PC-3 (cell line): ENCODE data around the gene TPM4. TPM values are rescaled to one million over a fixed set of nuclear protein-coding genes. Genes with fewer than 3 reads are reported as not detected.

Source experiments
- ATAC-seq: fragments of 200-7000 bp; cut with Tn5 transposase; 2 replicates; pipeline ENCODE4 v1.9.1; 2020; ENCODE audit warnings: mild to moderate bottlenecking, moderate library complexity
- BruUV-seq: library from RNA; stranded (reverse); fragments of 400-500 nt; replicated peaks from 2 replicates; lab custom pipeline; 2021; lab: Mats Ljungman, UMichigan
- CTCF ChIA-PET: fragments of 300-600 bp; sonication (Branson Sonifier 250); formaldehyde crosslinking; loops from one replicate; lab custom pipeline; 2022; ENCODE audit warnings: antibody characterized with exemption; lab: Charles Lee
- POLR2A ChIA-PET: fragments of 300-600 bp; sonication (Branson Sonifier 250); formaldehyde crosslinking; loops from one replicate; lab custom pipeline; 2022; ENCODE audit warnings: antibody characterized with exemption; ENCODE audit not compliant: unreplicated experiment; lab: Charles Lee
- DNase-seq: peaks from one replicate; pipeline ENCODE4 v3.0.0-alpha.2; 2015
- H2AFZ ChIP-seq: fragments of 300-600 bp; sonication (generic); 2 replicates; pipeline ENCODE4 v1.6.0; 2016; ENCODE audit warnings: antibody characterized with exemption, low read length
- H3F3A ChIP-seq: fragments of 300-600 bp; sonication (generic); one replicate; pipeline ENCODE4 v1.6.0; 2017; ENCODE audit warnings: antibody characterized with exemption, low read length, control low read depth, mild to moderate bottlenecking; ENCODE audit not compliant: unreplicated experiment
- H3K27ac ChIP-seq: fragments of 300-600 bp; sonication (generic); 2 replicates; pipeline ENCODE4 v1.5.1; 2016; ENCODE audit warnings: mild to moderate bottlenecking, low read length
- H3K27me3 ChIP-seq: fragments of 300-600 bp; sonication (generic); 2 replicates; pipeline ENCODE4 v1.6.1; 2016; ENCODE audit warnings: low read length, mixed read lengths
- H3K36me3 ChIP-seq: fragments of 300-600 bp; sonication (generic); 2 replicates; pipeline ENCODE4 v1.6.1; 2016; ENCODE audit warnings: low read depth, mixed run types, low read length, mixed read lengths
- H3K4me1 ChIP-seq: fragments of 300-600 bp; sonication (generic); 2 replicates; pipeline ENCODE4 v1.5.1; 2016; ENCODE audit warnings: low read length; ENCODE audit not compliant: insufficient read depth
- H3K4me2 ChIP-seq: fragments of 300-600 bp; sonication (generic); 2 replicates; pipeline ENCODE4 v1.6.0; 2016; ENCODE audit warnings: low read length
- H3K4me3 ChIP-seq: fragments of 300-600 bp; sonication (generic); 2 replicates; pipeline ENCODE4 v1.5.1; 2016; ENCODE audit warnings: mild to moderate bottlenecking, low read length, mixed read lengths
- H3K79me2 ChIP-seq: fragments of 300-600 bp; sonication (generic); 2 replicates; pipeline ENCODE4 v1.6.1; 2017; ENCODE audit warnings: low read length, mixed read lengths
- H3K9ac ChIP-seq: fragments of 300-600 bp; sonication (generic); 2 replicates; pipeline ENCODE4 v1.6.0; 2016; ENCODE audit warnings: mild to moderate bottlenecking, low read length
- H3K9me2 ChIP-seq: fragments of 300-600 bp; sonication (generic); replicated peaks from 2 replicates; pipeline ENCODE4 v1.6.1; 2016; ENCODE audit warnings: mixed run types, low read length, mixed read lengths
- H3K9me3 ChIP-seq: fragments of 300-600 bp; sonication (generic); 2 replicates; pipeline ENCODE4 v1.6.1; 2016; ENCODE audit warnings: low read length, mixed read lengths
- H4K20me1 ChIP-seq: fragments of 300-600 bp; sonication (generic); 2 replicates; pipeline ENCODE4 v1.6.1; 2016; ENCODE audit warnings: low read length, mixed read lengths
- EZH2 ChIP-seq: fragments of 300-600 bp; sonication (generic); IDR thresholded peaks from one replicate; pipeline ENCODE4 v1.6.1; 2017; ENCODE audit warnings: antibody characterized with exemption, mild to moderate bottlenecking, low read length; ENCODE audit not compliant: unreplicated experiment
- EZH2phosphoT487 ChIP-seq: fragments of 300-600 bp; sonication (generic); IDR thresholded peaks from 2 replicates; pipeline ENCODE4 v1.6.1; 2018; ENCODE audit warnings: mild to moderate bottlenecking, antibody characterized with exemption, low read length, borderline replicate concordance
- intact Hi-C: fragments of 100-400 bp; cut with micrococcal nuclease; formaldehyde crosslinking; loops from 2 replicates; pipeline ENCODE4 v1.9.0; 2023
- total RNA-seq: library from RNA; depleted of rRNA; stranded (reverse); fragments of >200 nt; gene quantifications from 2 replicates; pipeline ENCODE4 v1.2.3, GENCODE V29; 2014
- TF ChIP-seq, protein P1 (sequence below): fragments of 300-600 bp; sonication (generic); conservative IDR thresholded peaks from 2 replicates; pipeline ENCODE4 v1.5.1; 2017; ENCODE audit warnings: antibody characterized with exemption, low read depth, mild to moderate bottlenecking, low read length

The TPM4 gene
- total RNA-seq, 1 experiment from 2014 or later, result 135 TPM

DNA sequence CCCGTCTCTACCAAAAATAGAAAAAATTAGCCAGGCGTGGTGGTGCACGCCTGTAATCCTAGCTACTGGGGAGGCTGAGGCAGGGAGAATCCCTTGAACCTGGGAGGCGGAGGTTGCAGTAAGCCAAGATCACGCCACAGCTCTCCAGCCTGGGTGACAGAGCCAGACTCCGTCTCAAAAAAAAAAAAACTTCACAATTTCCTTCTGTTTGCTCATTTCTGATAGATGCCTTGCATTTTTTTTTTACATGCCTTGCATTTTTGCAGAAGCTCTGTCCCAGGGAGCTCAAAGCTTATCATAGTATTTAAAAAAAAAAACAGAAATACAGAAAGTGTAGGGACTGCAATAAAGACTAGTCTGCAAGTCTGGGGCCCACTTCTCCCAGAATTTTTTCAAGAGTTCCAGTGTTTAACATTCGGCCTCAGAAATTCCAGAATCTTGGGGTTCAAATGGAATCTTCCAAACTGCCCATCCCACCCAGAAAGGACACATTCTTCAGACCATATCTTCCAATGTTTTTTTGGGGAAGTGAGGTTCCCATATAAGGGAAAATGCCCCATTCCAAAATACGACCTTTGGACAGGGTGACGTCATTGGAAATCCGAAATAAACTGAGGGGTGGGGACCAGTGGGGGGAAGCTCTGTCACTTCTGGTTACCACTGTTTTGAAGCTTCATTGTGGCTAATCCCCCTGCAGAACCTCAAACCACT, 18.2 kb downstream of the TPM4 start:
- H4K20me1 ChIP-seq, result no peaks in the 10 kb centered on the region
- no peak overlapping the region for H2AFZ ChIP-seq
- no peaks in the 10 kb centered on the region for H3K27me3 ChIP-seq
- no TSS peak for BruUV-seq
- intact Hi-C loops, result no loop called here
- no peaks in the 10 kb centered on the region for H3K9me2 ChIP-seq
- H3K79me2 ChIP-seq, result 0 out of 2 replicates have a peak, but pooled peaks cover 7% of the 10 kb centered on the region
- DNase-seq (no peak), ATAC-seq (no peak)
- CTCF ChIA-PET, result interaction anchor here (0.6 kb wide), 1 partner anchor 86 kb away, joined by 5 read pairs; no protein-coding TSS in a partner anchor
- H3K4me1 ChIP-seq, result peaks cover 27% of the 10 kb centered on the region
- H3K9me3 ChIP-seq, result no peaks in the 10 kb centered on the region
- no peak for TF ChIP-seq EZH2phosphoT487
- TF ChIP-seq EZH2, result no peak
- TF ChIP-seq, protein P1, sequence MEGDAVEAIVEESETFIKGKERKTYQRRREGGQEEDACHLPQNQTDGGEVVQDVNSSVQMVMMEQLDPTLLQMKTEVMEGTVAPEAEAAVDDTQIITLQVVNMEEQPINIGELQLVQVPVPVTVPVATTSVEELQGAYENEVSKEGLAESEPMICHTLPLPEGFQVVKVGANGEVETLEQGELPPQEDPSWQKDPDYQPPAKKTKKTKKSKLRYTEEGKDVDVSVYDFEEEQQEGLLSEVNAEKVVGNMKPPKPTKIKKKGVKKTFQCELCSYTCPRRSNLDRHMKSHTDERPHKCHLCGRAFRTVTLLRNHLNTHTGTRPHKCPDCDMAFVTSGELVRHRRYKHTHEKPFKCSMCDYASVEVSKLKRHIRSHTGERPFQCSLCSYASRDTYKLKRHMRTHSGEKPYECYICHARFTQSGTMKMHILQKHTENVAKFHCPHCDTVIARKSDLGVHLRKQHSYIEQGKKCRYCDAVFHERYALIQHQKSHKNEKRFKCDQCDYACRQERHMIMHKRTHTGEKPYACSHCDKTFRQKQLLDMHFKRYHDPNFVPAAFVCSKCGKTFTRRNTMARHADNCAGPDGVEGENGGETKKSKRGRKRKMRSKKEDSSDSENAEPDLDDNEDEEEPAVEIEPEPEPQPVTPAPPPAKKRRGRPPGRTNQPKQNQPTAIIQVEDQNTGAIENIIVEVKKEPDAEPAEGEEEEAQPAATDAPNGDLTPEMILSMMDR, result no peak
- no peak overlapping the region for H3K4me3 ChIP-seq
- no peak overlapping the region for H3K4me2 ChIP-seq
- no peaks in the 10 kb centered on the region for H3F3A ChIP-seq
- H3K36me3 ChIP-seq, result peaks cover 54% of the 10 kb centered on the region
- H3K27ac ChIP-seq, result peak overlapping the region; percentile 73
- POLR2A ChIA-PET, result no interaction called here
- H3K9ac ChIP-seq, result no peak overlapping the region

DNA sequence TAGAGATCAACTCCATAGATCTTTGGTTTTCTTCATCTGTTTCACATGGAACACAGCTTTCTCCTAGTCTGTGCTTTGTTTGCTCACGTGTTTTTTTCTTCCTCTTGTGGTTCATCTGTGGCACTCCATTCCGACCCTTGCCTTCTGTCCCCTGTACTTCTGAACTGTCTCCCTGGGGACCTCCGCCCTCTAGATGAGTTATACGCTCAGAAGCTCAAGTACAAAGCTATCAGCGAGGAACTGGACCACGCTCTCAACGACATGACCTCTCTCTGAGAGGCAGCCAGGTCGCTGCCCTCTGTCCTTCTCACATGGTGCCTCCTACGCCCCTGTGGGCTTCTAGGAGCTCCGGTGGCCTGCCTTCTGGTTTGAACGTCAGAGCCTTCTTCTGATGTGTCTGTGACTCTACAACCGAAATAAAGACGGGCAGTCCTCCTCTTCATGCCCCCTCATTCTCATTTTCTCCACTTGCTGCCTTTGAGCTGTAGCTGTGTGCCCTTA, 18.8 kb downstream of the TPM4 start:
- BruUV-seq, result no TSS peak
- TF ChIP-seq EZH2, result no peak
- TF ChIP-seq EZH2phosphoT487, result no peak
- TF ChIP-seq, protein P1, result no peak
- ChIA-PET POLR2A (no interaction called here), CTCF (interaction anchor here (0.7 kb wide), 1 partner anchor 56 kb away, joined by 3 read pairs; no protein-coding TSS in a partner anchor)
- H2AFZ ChIP-seq, result no peak overlapping the region
- H3K9me2 ChIP-seq, result no peaks in the 10 kb centered on the region
- no peaks in the 10 kb centered on the region for H3F3A ChIP-seq
- H3K4me3 ChIP-seq, result no peak overlapping the region
- no peak overlapping the region for H3K27ac ChIP-seq
- no peak for ATAC-seq
- H3K36me3 ChIP-seq, result peaks cover 58% of the 10 kb centered on the region
- 0 out of 2 replicates have a peak, but pooled peaks cover 7% of the 10 kb centered on the region for H3K79me2 ChIP-seq
- H3K9ac ChIP-seq, result no peak overlapping the region
- peaks cover 27% of the 10 kb centered on the region for H3K4me1 ChIP-seq
- no peaks in the 10 kb centered on the region for H3K27me3 ChIP-seq
- H3K4me2 ChIP-seq, result no peak overlapping the region
- no peaks in the 10 kb centered on the region for H4K20me1 ChIP-seq
- no peaks in the 10 kb centered on the region for H3K9me3 ChIP-seq
- no peak for DNase-seq
- intact Hi-C loops, result no loop called here
